Brain pericyte (primary cell): ENCODE results near the gene WDR27.

ENCODE experiments used
- DNase-seq: peaks from one replicate; pipeline ENCODE4 v3.0.0-alpha.2; 2012; ENCODE audit warnings: low read depth, low spot score

WDR27 gene

GRCh38 chr6:169566319-169566718 is 135.5 kb downstream of the WDR27 start:
- DNase-seq: no peak

GRCh38 chr6:169564453-169565240 is 137.2 kb downstream of the WDR27 start:
- DNase-seq: no peak

GRCh38 chr6:169561665-169562064 is 140.2 kb downstream of the WDR27 start:
- no peak for DNase-seq

- no peak for DNase-seq
These were observed 142.2 kb downstream of the WDR27 start for GRCh38 chr6:169559592-169559991.

- DNase-seq: no peak
These were observed 142.9 kb downstream of the WDR27 start for GRCh38 chr6:169558774-169559441.

GRCh38 chr6:169558378-169558773 is 143.5 kb downstream of the WDR27 start:
- no peak for DNase-seq

GRCh38 chr6:169557887-169558286 is 143.9 kb downstream of the WDR27 start:
- DNase-seq: no peak

GRCh38 chr6:169556758-169557548 is 144.9 kb downstream of the WDR27 start:
- no peak for DNase-seq

GRCh38 chr6:169555971-169556617 is 145.7 kb downstream of the WDR27 start:
- no peak for DNase-seq

- DNase-seq: no peak
These were observed 155.8 kb downstream of the WDR27 start for GRCh38 chr6:169545982-169546381.

GRCh38 chr6:169543704-169544103 is 158.1 kb downstream of the WDR27 start:
- DNase-seq: no peak

GRCh38 chr6:169542491-169542890 is 159.3 kb downstream of the WDR27 start:
- DNase-seq: no peak

- DNase-seq: peak; percentile 62
These were observed 162.5 kb downstream of the WDR27 start for GRCh38 chr6:169539176-169539897.

- no peak for DNase-seq
These were observed 165.2 kb downstream of the WDR27 start for GRCh38 chr6:169536446-169537170.

GRCh38 chr6:169534039-169534421 is 167.8 kb downstream of the WDR27 start:
- no peak for DNase-seq

- DNase-seq: no peak
These were observed 168.4 kb downstream of the WDR27 start for GRCh38 chr6:169533301-169534038.

GRCh38 chr6:169530752-169531123 is 171.1 kb downstream of the WDR27 start:
- no peak for DNase-seq

- no peak for DNase-seq
These were observed 171.7 kb downstream of the WDR27 start for GRCh38 chr6:169529931-169530751.

GRCh38 chr6:169528755-169529154 is 173.1 kb downstream of the WDR27 start:
- no peak for DNase-seq
